ENCODE data around the gene ADAM19.

ADAM19 gene

GRCh38 chr5:157575381-157576020, at the start of gene ADAM19:
TSS of gene ADAM19 (minus strand) at chr5:157575775. CDS start at chr5:157575696, 79 bp downstream.
- Histone ChIP-seq H3K36me3 (ENCODE audit: control insufficient read depth, insufficient read depth, low read length) (peaks cover 3% of the 10 kb centered on the region; the same call in 1 of the 2 replicates), H3K4me1 (ENCODE audit: control insufficient read depth, insufficient read depth, low read length) (peaks cover 37% of the 10 kb centered on the region; the same call in 1 of the 2 replicates), H3K27me3 (ENCODE audit: control insufficient read depth, insufficient read depth, low read length) (peaks cover 12% of the 10 kb centered on the region; the same call in 1 of the 2 replicates), H3K4me3 (ENCODE audit: low read depth, low read length) (peak within 1 kb of the TSS; percentile 84), H3K9me3 (ENCODE audit: control insufficient read depth, insufficient read depth, low read depth, low read length) (no peaks in the 10 kb centered on the region), H3K9ac (ENCODE audit: low read length) (peak within 1 kb of the TSS; percentile 93), H3K27ac (ENCODE audit: low read depth, low read length) (peak within 1 kb of the TSS; percentile 89; the same call in 1 of the 2 replicates)

GRCh38 chr5:157624144-157624543, 48.6 kb upstream of the ADAM19 start:
- H3K4me1 ChIP-seq (ENCODE audit: control insufficient read depth, insufficient read depth, low read length) = no peaks in the 10 kb centered on the region; the same call in 1 of the 2 replicates
- no peak overlapping the region for H3K4me3 ChIP-seq (ENCODE audit: low read depth, low read length)
- no peak overlapping the region for H3K27ac ChIP-seq (ENCODE audit: low read depth, low read length)
- no peak overlapping the region for H3K9ac ChIP-seq (ENCODE audit: low read length)
- no peaks in the 10 kb centered on the region for H3K9me3 ChIP-seq (ENCODE audit: control insufficient read depth, insufficient read depth, low read depth, low read length)
- no peaks in the 10 kb centered on the region for H3K36me3 ChIP-seq (ENCODE audit: control insufficient read depth, insufficient read depth, low read length)
- H3K27me3 ChIP-seq (ENCODE audit: control insufficient read depth, insufficient read depth, low read length) = no peaks in the 10 kb centered on the region

GRCh38 chr5:157620776-157621175, 45.2 kb upstream of the ADAM19 start:
- H3K27ac ChIP-seq (ENCODE audit: low read depth, low read length) = no peak overlapping the region
- H3K9ac ChIP-seq (ENCODE audit: low read length) = no peak overlapping the region
- H3K4me1 ChIP-seq (ENCODE audit: control insufficient read depth, insufficient read depth, low read length) = no peaks in the 10 kb centered on the region; the same call in 1 of the 2 replicates
- H3K4me3 ChIP-seq (ENCODE audit: low read depth, low read length) = no peak overlapping the region
- no peaks in the 10 kb centered on the region for H3K27me3 ChIP-seq (ENCODE audit: control insufficient read depth, insufficient read depth, low read length)
- no peaks in the 10 kb centered on the region for H3K9me3 ChIP-seq (ENCODE audit: control insufficient read depth, insufficient read depth, low read depth, low read length)
- no peaks in the 10 kb centered on the region for H3K36me3 ChIP-seq (ENCODE audit: control insufficient read depth, insufficient read depth, low read length)

- H3K4me1 ChIP-seq (ENCODE audit: control insufficient read depth, insufficient read depth, low read length) = 0 out of 2 replicates have a peak, but pooled peaks cover 2% of the 10 kb centered on the region
- no peak overlapping the region for H3K27ac ChIP-seq (ENCODE audit: low read depth, low read length)
- H3K36me3 ChIP-seq (ENCODE audit: control insufficient read depth, insufficient read depth, low read length) = no peaks in the 10 kb centered on the region
- no peak overlapping the region for H3K9ac ChIP-seq (ENCODE audit: low read length)
- no peak overlapping the region for H3K4me3 ChIP-seq (ENCODE audit: low read depth, low read length)
- H3K27me3 ChIP-seq (ENCODE audit: control insufficient read depth, insufficient read depth, low read length) = no peaks in the 10 kb centered on the region
- H3K9me3 ChIP-seq (ENCODE audit: control insufficient read depth, insufficient read depth, low read depth, low read length) = no peaks in the 10 kb centered on the region
These were observed 42.7 kb upstream of the ADAM19 start for GRCh38 chr5:157618191-157618765.

- Histone ChIP-seq H3K4me3 (ENCODE audit: low read depth, low read length) (no peak overlapping the region), H3K9ac (ENCODE audit: low read length) (no peak overlapping the region), H3K27ac (ENCODE audit: low read depth, low read length) (no peak overlapping the region), H3K4me1 (ENCODE audit: control insufficient read depth, insufficient read depth, low read length) (peaks cover 5% of the 10 kb centered on the region; the same call in 1 of the 2 replicates), H3K27me3 (ENCODE audit: control insufficient read depth, insufficient read depth, low read length) (no peaks in the 10 kb centered on the region), H3K36me3 (ENCODE audit: control insufficient read depth, insufficient read depth, low read length) (no peaks in the 10 kb centered on the region), H3K9me3 (ENCODE audit: control insufficient read depth, insufficient read depth, low read depth, low read length) (no peaks in the 10 kb centered on the region)
These were observed 41.2 kb upstream of the ADAM19 start for GRCh38 chr5:157616785-157617184.

- Histone ChIP-seq H3K9me3 (ENCODE audit: control insufficient read depth, insufficient read depth, low read depth, low read length) (no peaks in the 10 kb centered on the region), H3K36me3 (ENCODE audit: control insufficient read depth, insufficient read depth, low read length) (no peaks in the 10 kb centered on the region), H3K27ac (ENCODE audit: low read depth, low read length) (no peak overlapping the region), H3K27me3 (ENCODE audit: control insufficient read depth, insufficient read depth, low read length) (no peaks in the 10 kb centered on the region), H3K4me3 (ENCODE audit: low read depth, low read length) (no peak overlapping the region), H3K9ac (ENCODE audit: low read length) (no peak overlapping the region), H3K4me1 (ENCODE audit: control insufficient read depth, insufficient read depth, low read length) (peaks cover 8% of the 10 kb centered on the region; the same call in 1 of the 2 replicates)
These were observed 38.0 kb upstream of the ADAM19 start for GRCh38 chr5:157613385-157614245.

GRCh38 chr5:157612581-157612980, 37.0 kb upstream of the ADAM19 start:
- no peak overlapping the region for H3K27ac ChIP-seq (ENCODE audit: low read depth, low read length)
- H3K36me3 ChIP-seq (ENCODE audit: control insufficient read depth, insufficient read depth, low read length) = no peaks in the 10 kb centered on the region
- H3K9me3 ChIP-seq (ENCODE audit: control insufficient read depth, insufficient read depth, low read depth, low read length) = no peaks in the 10 kb centered on the region
- H3K9ac ChIP-seq (ENCODE audit: low read length) = no peak overlapping the region
- H3K4me3 ChIP-seq (ENCODE audit: low read depth, low read length) = no peak overlapping the region
- H3K27me3 ChIP-seq (ENCODE audit: control insufficient read depth, insufficient read depth, low read length) = no peaks in the 10 kb centered on the region
- peaks cover 8% of the 10 kb centered on the region; the same call in 1 of the 2 replicates for H3K4me1 ChIP-seq (ENCODE audit: control insufficient read depth, insufficient read depth, low read length)

- H3K4me1 ChIP-seq (ENCODE audit: control insufficient read depth, insufficient read depth, low read length) = peaks cover 8% of the 10 kb centered on the region; the same call in 1 of the 2 replicates
- no peak overlapping the region for H3K27ac ChIP-seq (ENCODE audit: low read depth, low read length)
- H3K36me3 ChIP-seq (ENCODE audit: control insufficient read depth, insufficient read depth, low read length) = no peaks in the 10 kb centered on the region
- no peaks in the 10 kb centered on the region; the same call in 1 of the 2 replicates for H3K9me3 ChIP-seq (ENCODE audit: control insufficient read depth, insufficient read depth, low read depth, low read length)
- H3K27me3 ChIP-seq (ENCODE audit: control insufficient read depth, insufficient read depth, low read length) = no peaks in the 10 kb centered on the region
- H3K9ac ChIP-seq (ENCODE audit: low read length) = no peak overlapping the region
- no peak overlapping the region for H3K4me3 ChIP-seq (ENCODE audit: low read depth, low read length)
These were observed 36.2 kb upstream of the ADAM19 start for GRCh38 chr5:157611571-157612476.

GRCh38 chr5:157610990-157611389, 35.4 kb upstream of the ADAM19 start:
- Histone ChIP-seq H3K27me3 (ENCODE audit: control insufficient read depth, insufficient read depth, low read length) (no peaks in the 10 kb centered on the region), H3K4me1 (ENCODE audit: control insufficient read depth, insufficient read depth, low read length) (peaks cover 8% of the 10 kb centered on the region; the same call in 1 of the 2 replicates), H3K9me3 (ENCODE audit: control insufficient read depth, insufficient read depth, low read depth, low read length) (no peaks in the 10 kb centered on the region; the same call in 1 of the 2 replicates), H3K9ac (ENCODE audit: low read length) (no peak overlapping the region), H3K4me3 (ENCODE audit: low read depth, low read length) (no peak overlapping the region), H3K27ac (ENCODE audit: low read depth, low read length) (no peak overlapping the region), H3K36me3 (ENCODE audit: control insufficient read depth, insufficient read depth, low read length) (no peaks in the 10 kb centered on the region)

GRCh38 chr5:157608972-157609565, 33.5 kb upstream of the ADAM19 start:
- Histone ChIP-seq H3K27ac (ENCODE audit: low read depth, low read length) (no peak overlapping the region), H3K27me3 (ENCODE audit: control insufficient read depth, insufficient read depth, low read length) (no peaks in the 10 kb centered on the region), H3K4me1 (ENCODE audit: control insufficient read depth, insufficient read depth, low read length) (peaks cover 7% of the 10 kb centered on the region; the same call in 1 of the 2 replicates), H3K36me3 (ENCODE audit: control insufficient read depth, insufficient read depth, low read length) (no peaks in the 10 kb centered on the region), H3K9ac (ENCODE audit: low read length) (no peak overlapping the region), H3K4me3 (ENCODE audit: low read depth, low read length) (no peak overlapping the region), H3K9me3 (ENCODE audit: control insufficient read depth, insufficient read depth, low read depth, low read length) (no peaks in the 10 kb centered on the region; the same call in 1 of the 2 replicates)

Data from HUES6 (cell line).